ENCODE data around the gene CLCN5.

GRCh38 chrX:50103866-50104566 lies 181.6 kb downstream of the CLCN5 start:
- TF ChIP-seq CTCF (IDR thresholded peaks at IDR 0.05) (no peak), POLR2A (IDR thresholded peaks at IDR 0.05) (no peak)
